Measurements from ENCODE around the gene TLL1.

Gene TLL1

GRCh38 chr4:165915215-165915614 is 42.2 kb downstream of the TLL1 start:
- Histone ChIP-seq H3K4me3 (ENCODE audit: low read length) (no peak overlapping the region), H3K27me3 (replicated peaks; ENCODE audit: insufficient read depth, low read length) (no peaks in the 10 kb centered on the region), H3K27ac (ENCODE audit: low read length) (no peak overlapping the region), H3K4me1 (ENCODE audit: low read length) (no peaks in the 10 kb centered on the region), H3K9me3 (replicated peaks; ENCODE audit: insufficient read depth, low read length) (no peaks in the 10 kb centered on the region), H3K9me2 (replicated peaks; ENCODE audit: insufficient read depth, low read length) (no peaks in the 10 kb centered on the region), H3F3A (ENCODE audit: insufficient read depth, low read length) (no peaks in the 10 kb centered on the region), H3K9ac (ENCODE audit: low read length) (no peak overlapping the region), H3K79me2 (ENCODE audit: low read length) (no peaks in the 10 kb centered on the region), H3K4me2 (ENCODE audit: low read depth, low read length) (no peak overlapping the region), H2AFZ (ENCODE audit: low read length) (no peak overlapping the region), H4K20me1 (ENCODE audit: insufficient read depth, low read length) (no peaks in the 10 kb centered on the region), H3K36me3 (replicated peaks; ENCODE audit: insufficient read depth, low read length) (no peaks in the 10 kb centered on the region)
- no peak for TF ChIP-seq CTCF (IDR thresholded peaks at IDR 0.05; ENCODE audit: low read length)
- no peak for TF ChIP-seq EZH2 (optimal IDR thresholded peaks at IDR 0.05; ENCODE audit: low read depth, low read length)
- no peak for TF ChIP-seq EZH2phosphoT487 (IDR thresholded peaks at IDR 0.05; ENCODE audit: low read length)
- no peak for DNase-seq

- no peaks in the 10 kb centered on the region for H3K79me2 ChIP-seq (ENCODE audit: low read length)
- H3K27ac ChIP-seq (ENCODE audit: low read length): no peak overlapping the region
- no peaks in the 10 kb centered on the region for H3K4me1 ChIP-seq (ENCODE audit: low read length)
- no peak overlapping the region for H3K4me3 ChIP-seq (ENCODE audit: low read length)
- DNase-seq: no peak
- no peak overlapping the region for H2AFZ ChIP-seq (ENCODE audit: low read length)
- H4K20me1 ChIP-seq (ENCODE audit: insufficient read depth, low read length): no peaks in the 10 kb centered on the region
- H3F3A ChIP-seq (ENCODE audit: insufficient read depth, low read length): no peaks in the 10 kb centered on the region
- no peaks in the 10 kb centered on the region for H3K27me3 ChIP-seq (replicated peaks; ENCODE audit: insufficient read depth, low read length)
- no peak overlapping the region for H3K4me2 ChIP-seq (ENCODE audit: low read depth, low read length)
- H3K36me3 ChIP-seq (replicated peaks; ENCODE audit: insufficient read depth, low read length): no peaks in the 10 kb centered on the region
- H3K9me3 ChIP-seq (replicated peaks; ENCODE audit: insufficient read depth, low read length): no peaks in the 10 kb centered on the region
- TF ChIP-seq EZH2 (optimal IDR thresholded peaks at IDR 0.05; ENCODE audit: low read depth, low read length) (no peak), EZH2phosphoT487 (IDR thresholded peaks at IDR 0.05; ENCODE audit: low read length) (no peak), CTCF (IDR thresholded peaks at IDR 0.05; ENCODE audit: low read length) (no peak)
- H3K9ac ChIP-seq (ENCODE audit: low read length): no peak overlapping the region
- H3K9me2 ChIP-seq (replicated peaks; ENCODE audit: insufficient read depth, low read length): no peaks in the 10 kb centered on the region
Measured at GRCh38 chr4:165921546-165921945, 48.5 kb downstream of the TLL1 start.

DNA sequence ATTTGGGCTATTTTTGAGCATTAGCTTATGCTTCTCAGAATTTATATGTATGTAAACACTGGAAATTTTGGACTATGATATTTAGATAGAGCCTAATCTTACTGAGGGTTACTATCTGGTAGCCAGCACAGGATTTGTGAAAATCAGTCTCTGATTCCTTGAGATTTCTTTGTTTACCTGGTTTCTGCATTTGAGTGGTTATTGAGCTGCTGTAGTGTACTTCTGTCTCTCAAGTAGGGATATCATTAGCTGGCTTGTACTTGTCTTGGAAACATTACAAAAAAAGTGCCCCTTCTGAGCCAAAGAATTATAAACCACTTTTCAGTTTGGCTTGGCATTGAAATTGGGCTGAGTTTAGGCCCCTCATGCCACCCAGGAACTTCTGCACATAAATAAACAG is 49.7 kb downstream of the TLL1 start:
- H3K27ac ChIP-seq (ENCODE audit: low read length): no peak overlapping the region
- TF ChIP-seq CTCF (IDR thresholded peaks at IDR 0.05; ENCODE audit: low read length) (no peak), EZH2 (optimal IDR thresholded peaks at IDR 0.05; ENCODE audit: low read depth, low read length) (no peak), EZH2phosphoT487 (IDR thresholded peaks at IDR 0.05; ENCODE audit: low read length) (no peak)
- DNase-seq: no peak

More for the DNA sequence above, 49.7 kb downstream of the TLL1 start:
- H4K20me1 ChIP-seq (ENCODE audit: insufficient read depth, low read length): no peaks in the 10 kb centered on the region
- no peaks in the 10 kb centered on the region for H3K9me2 ChIP-seq (replicated peaks; ENCODE audit: insufficient read depth, low read length)
- no peak overlapping the region for H3K4me2 ChIP-seq (ENCODE audit: low read depth, low read length)
- no peaks in the 10 kb centered on the region for H3K79me2 ChIP-seq (ENCODE audit: low read length)
- no peaks in the 10 kb centered on the region for H3K36me3 ChIP-seq (replicated peaks; ENCODE audit: insufficient read depth, low read length)
- H3F3A ChIP-seq (ENCODE audit: insufficient read depth, low read length): no peaks in the 10 kb centered on the region
- no peaks in the 10 kb centered on the region for H3K9me3 ChIP-seq (replicated peaks; ENCODE audit: insufficient read depth, low read length)
- no peak overlapping the region for H2AFZ ChIP-seq (ENCODE audit: low read length)
- H3K27me3 ChIP-seq (replicated peaks; ENCODE audit: insufficient read depth, low read length): no peaks in the 10 kb centered on the region
- H3K4me3 ChIP-seq (ENCODE audit: low read length): no peak overlapping the region
- no peaks in the 10 kb centered on the region for H3K4me1 ChIP-seq (ENCODE audit: low read length)
- H3K9ac ChIP-seq (ENCODE audit: low read length): no peak overlapping the region

All from MM.1S (cell line).